SK-N-SH (cell line): ENCODE data around the gene PHF21A.
"Not testable (repeated sequence)": the region's sequence is repeated elsewhere in the genome, so short reads cannot be mapped to it uniquely, and the experiment has no call there.

ENCODE experiments used
- FOXJ3 ChIP-seq: sonication (generic); formaldehyde crosslinking; IDR thresholded peaks from 2 replicates; pipeline ENCODE4 v1.5.1; 2020; ENCODE audit warnings: mild to moderate bottlenecking, missing genetic modification reagents
- SIN3A ChIP-seq: IDR thresholded peaks from 2 replicates; pipeline ENCODE4 v1.6.1; 2012; ENCODE audit warnings: low read depth, mild to moderate bottlenecking, low read length, moderate library complexity, borderline replicate concordance
- TCF12 ChIP-seq: IDR thresholded peaks from 2 replicates; pipeline ENCODE4 v1.4.0; 2012
- TF ChIP-seq, protein P1 (sequence below): fragments of 200-600 bp; sonication (generic); IDR thresholded peaks from 2 replicates; pipeline ENCODE4 v1.6.1; 2017; ENCODE audit warnings: antibody characterized with exemption, mild to moderate bottlenecking, moderate library complexity
- TF ChIP-seq, protein P2 (sequence below): IDR thresholded peaks from 2 replicates; pipeline ENCODE4 v1.4.0; 2012; ENCODE audit warnings: low read depth, borderline replicate concordance

DNA sequence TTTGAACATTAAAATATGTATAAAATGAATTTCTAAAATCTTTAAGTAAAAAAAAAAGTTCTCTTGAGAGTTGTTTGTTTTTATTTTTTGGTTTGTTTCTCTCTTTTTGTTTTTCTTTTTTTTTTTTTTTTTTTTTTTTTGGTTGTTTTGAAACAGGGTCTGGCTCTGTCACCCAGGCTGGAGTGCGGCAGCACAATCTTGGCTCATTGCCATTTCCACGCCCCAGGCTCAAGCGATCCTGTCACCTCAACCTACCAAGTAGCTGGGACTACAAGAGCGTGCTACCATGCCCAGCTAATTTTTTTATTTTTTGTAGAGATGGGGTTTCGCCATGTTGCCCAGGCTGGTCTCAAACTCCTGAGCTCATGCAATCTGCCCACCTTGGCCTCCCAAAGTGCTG, 139.4 kb downstream of the PHF21A start:
- TF ChIP-seq, protein P1, sequence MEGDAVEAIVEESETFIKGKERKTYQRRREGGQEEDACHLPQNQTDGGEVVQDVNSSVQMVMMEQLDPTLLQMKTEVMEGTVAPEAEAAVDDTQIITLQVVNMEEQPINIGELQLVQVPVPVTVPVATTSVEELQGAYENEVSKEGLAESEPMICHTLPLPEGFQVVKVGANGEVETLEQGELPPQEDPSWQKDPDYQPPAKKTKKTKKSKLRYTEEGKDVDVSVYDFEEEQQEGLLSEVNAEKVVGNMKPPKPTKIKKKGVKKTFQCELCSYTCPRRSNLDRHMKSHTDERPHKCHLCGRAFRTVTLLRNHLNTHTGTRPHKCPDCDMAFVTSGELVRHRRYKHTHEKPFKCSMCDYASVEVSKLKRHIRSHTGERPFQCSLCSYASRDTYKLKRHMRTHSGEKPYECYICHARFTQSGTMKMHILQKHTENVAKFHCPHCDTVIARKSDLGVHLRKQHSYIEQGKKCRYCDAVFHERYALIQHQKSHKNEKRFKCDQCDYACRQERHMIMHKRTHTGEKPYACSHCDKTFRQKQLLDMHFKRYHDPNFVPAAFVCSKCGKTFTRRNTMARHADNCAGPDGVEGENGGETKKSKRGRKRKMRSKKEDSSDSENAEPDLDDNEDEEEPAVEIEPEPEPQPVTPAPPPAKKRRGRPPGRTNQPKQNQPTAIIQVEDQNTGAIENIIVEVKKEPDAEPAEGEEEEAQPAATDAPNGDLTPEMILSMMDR: not testable (repeated sequence)
- TF ChIP-seq TCF12; SIN3A; FOXJ3 (CRISPR knock-in tag): not testable (repeated sequence)
- TF ChIP-seq, protein P2, sequence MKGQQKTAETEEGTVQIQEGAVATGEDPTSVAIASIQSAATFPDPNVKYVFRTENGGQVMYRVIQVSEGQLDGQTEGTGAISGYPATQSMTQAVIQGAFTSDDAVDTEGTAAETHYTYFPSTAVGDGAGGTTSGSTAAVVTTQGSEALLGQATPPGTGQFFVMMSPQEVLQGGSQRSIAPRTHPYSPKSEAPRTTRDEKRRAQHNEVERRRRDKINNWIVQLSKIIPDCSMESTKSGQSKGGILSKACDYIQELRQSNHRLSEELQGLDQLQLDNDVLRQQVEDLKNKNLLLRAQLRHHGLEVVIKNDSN: not testable (repeated sequence)
